HG03342 (cell line): ENCODE results near the gene WDR86.

Experiments used
- ATAC-seq: cut with Tn5 transposase; IDR thresholded peaks from one replicate; pipeline ENCODE4 v1.9.1; 2021; ENCODE audit warnings: mild to moderate bottlenecking, moderate library complexity; ENCODE audit not compliant: unreplicated experiment

The WDR86 gene

GRCh38 chr7:151406886-151407583 is 2.8 kb downstream of the WDR86 start:
- ATAC-seq: no peak

- no peak for ATAC-seq
These were observed 3.6 kb downstream of the WDR86 start for GRCh38 chr7:151406051-151406875.

GRCh38 chr7:151405588-151405987 is 4.2 kb downstream of the WDR86 start:
- no peak for ATAC-seq

GRCh38 chr7:151405056-151405455 is 4.8 kb downstream of the WDR86 start:
- ATAC-seq: no peak

- no peak for ATAC-seq
These were observed 5.4 kb downstream of the WDR86 start for GRCh38 chr7:151404216-151405011.

- ATAC-seq: no peak
These were observed 6.1 kb downstream of the WDR86 start for GRCh38 chr7:151403764-151404163.

- ATAC-seq: no peak
These were observed 7.6 kb downstream of the WDR86 start for GRCh38 chr7:151402029-151402835.

- ATAC-seq: peak; percentile 91
These were observed 9.1 kb downstream of the WDR86 start for GRCh38 chr7:151400626-151401315.

GRCh38 chr7:151399906-151400305 is 9.9 kb downstream of the WDR86 start:
- ATAC-seq: no peak

GRCh38 chr7:151399305-151399601 is 10.6 kb downstream of the WDR86 start:
- no peak for ATAC-seq

- no peak for ATAC-seq
These were observed 11.2 kb downstream of the WDR86 start for GRCh38 chr7:151398446-151399304.

GRCh38 chr7:151397026-151397425 is 12.8 kb downstream of the WDR86 start:
- ATAC-seq: no peak

- no peak for ATAC-seq
These were observed 13.4 kb downstream of the WDR86 start for GRCh38 chr7:151396328-151396970.

- ATAC-seq: no peak
These were observed 14.8 kb downstream of the WDR86 start for GRCh38 chr7:151395036-151395367.

GRCh38 chr7:151394076-151395035 is 15.5 kb downstream of the WDR86 start:
- no peak for ATAC-seq

- no peak for ATAC-seq
These were observed 16.5 kb downstream of the WDR86 start for GRCh38 chr7:151393031-151393977.

- no peak for ATAC-seq
These were observed 17.4 kb downstream of the WDR86 start for GRCh38 chr7:151392426-151392825.
